HG02938 (cell line): Measurements from ENCODE around the gene TYSND1.
"Not testable (repeated sequence)": the region's sequence is repeated elsewhere in the genome, so short reads cannot be mapped to it uniquely, and the experiment has no call there.

Experiments
- ATAC-seq: cut with Tn5 transposase; IDR thresholded peaks from one replicate; pipeline ENCODE4 v1.9.1; 2021; ENCODE audit warnings: mild to moderate bottlenecking, moderate library complexity; ENCODE audit not compliant: unreplicated experiment

Gene TYSND1

GRCh38 chr10:70111496-70111895, 35.0 kb downstream of the TYSND1 start:
- no peak for ATAC-seq

GRCh38 chr10:70109064-70109729, 37.3 kb downstream of the TYSND1 start:
- ATAC-seq, result no peak

GRCh38 chr10:70106958-70107791, 39.3 kb downstream of the TYSND1 start:
- ATAC-seq, result no peak

GRCh38 chr10:70101668-70102067, 44.8 kb downstream of the TYSND1 start:
- no peak for ATAC-seq

GRCh38 chr10:70101068-70101562, 45.4 kb downstream of the TYSND1 start:
- not testable (repeated sequence) for ATAC-seq

GRCh38 chr10:70098271-70098670, 48.2 kb downstream of the TYSND1 start:
- ATAC-seq, result no peak

- ATAC-seq, result no peak
Measured at GRCh38 chr10:70097459-70097858, 49.0 kb downstream of the TYSND1 start.

- no peak for ATAC-seq
Measured at GRCh38 chr10:70096705-70097420, 49.6 kb downstream of the TYSND1 start.

GRCh38 chr10:70096016-70096704, 50.3 kb downstream of the TYSND1 start:
- ATAC-seq, result no peak

GRCh38 chr10:70094250-70094649, 52.2 kb downstream of the TYSND1 start:
- no peak for ATAC-seq

- no peak for ATAC-seq
Measured at GRCh38 chr10:70093335-70093944, 53.1 kb downstream of the TYSND1 start.

GRCh38 chr10:70092389-70092718, 54.1 kb downstream of the TYSND1 start:
- ATAC-seq, result no peak

- no peak for ATAC-seq
Measured at GRCh38 chr10:70090951-70091350, 55.5 kb downstream of the TYSND1 start.

- no peak for ATAC-seq
Measured at GRCh38 chr10:70090013-70090412, 56.5 kb downstream of the TYSND1 start.

GRCh38 chr10:70088308-70088698, 58.2 kb downstream of the TYSND1 start:
- ATAC-seq, result no peak
